Right lobe of liver (tissue), 6 donors: ENCODE data around the gene CLOCK. TPM values are rescaled to one million over a fixed set of nuclear protein-coding genes. Genes with fewer than 3 reads are reported as not detected.
"Not testable (repeated sequence)": the region's sequence is repeated elsewhere in the genome, so short reads cannot be mapped to it uniquely, and the experiment has no call there.

Source experiments
- ATAC-seq, 4 donors: fragments of 200-7000 bp; cut with Tn5 transposase; one replicate each; pipeline ENCODE4 v1.9.1; 2020; ENCODE audit warnings: mild to moderate bottlenecking in 4 of 4, moderate library complexity in 4 of 4
- DNase-seq, 3 donors: peaks; one replicate each; pipeline ENCODE4 v3.0.0-alpha.2; 2020
- H3K27ac ChIP-seq, 3 donors: fragments of 200-600 bp; one replicate each; pipeline ENCODE4 v1.8.0; 2022
- H3K27me3 ChIP-seq, 2 donors: fragments of 200-600 bp; one replicate each; pipeline ENCODE4 v1.8.0; 2022
- H3K36me3 ChIP-seq, 4 donors: fragments of 200-600 bp; sonication (generic) in 1 of 4; one replicate each; pipeline versions ENCODE4 v1.5.1 to v1.8.0; 2017 to 2022; ENCODE audit warnings: control low read depth in 1 of 4
- H3K4me1 ChIP-seq, 4 donors: fragments of 200-600 bp; sonication (generic) in 1 of 4; one replicate each; pipeline versions ENCODE4 v1.5.1 to v1.8.0; 2017 to 2022; ENCODE audit warnings: control low read depth in 1 of 4
- H3K4me3 ChIP-seq, 3 donors: fragments of 200-600 bp; one replicate each; pipeline ENCODE4 v1.8.0; 2022
- H3K9me3 ChIP-seq, 4 donors: fragments of 200-600 bp; sonication (generic) in 1 of 4; one replicate each; pipeline versions ENCODE4 v1.5.1 to v1.8.0; 2017 to 2022; ENCODE audit warnings: control low read depth in 1 of 4
- POLR2A ChIP-seq: fragments of 450-650 bp; IDR thresholded peaks from one replicate; pipeline ENCODE4 v1.6.1; 2017; ENCODE audit warnings: antibody characterized with exemption, mild to moderate bottlenecking
- WGBS: methylation state at CpG from one replicate; pipeline ENCODE4 v1.1.6; 2018; ENCODE audit warnings: low coverage, low lambda C conversion rate; ENCODE audit not compliant: insufficient coverage; ENCODE audit errors: missing lambda C conversion rate; 5-methylcytosine and 5-hydroxymethylcytosine counted together
- intact Hi-C, 2 donors: fragments of 100-400 bp; cut with DNase I; formaldehyde crosslinking; loops; one replicate each; pipeline versions ENCODE4 v1.11.2 to v1.14.1; 2022
- total RNA-seq, 6 experiments: library from RNA; depleted of rRNA in 2 of 6; stranded (reverse); fragments of >200 nt in 2 of 6; fragmentation: NEBNext Ultra II Directional in 3 of 6; extraction: Animal tissue kit (Norgen Biotek cat#: 25700) in 3 of 6; gene quantifications; one replicate each; pipeline versions ENCODE4 v1.1.0 to v1.2.4, GENCODE V29; 2016 to 2023
- TF ChIP-seq, protein P1 (sequence below), 4 donors: fragments of 200-600 bp in 3 of 4; fragments of 450-650 bp in 1 of 4; IDR thresholded peaks; one replicate each; pipeline versions ENCODE4 v1.5.1 to v1.8.0; 2016 to 2022; ENCODE audit warnings: antibody characterized with exemption in 4 of 4, mild to moderate bottlenecking in 2 of 4
- donor health status: DM: no; HTN: yes; CAD: no.
- donor health status: DM: no; HTN: no; CAD: no.
- donor health status: DM: no; HTN: no; CAD: no.
- donor health status: DM: no; HTN: yes; CAD: no.
- donor health status: DM: no; HTN: yes; CAD: no.

Gene CLOCK
- total RNA-seq, 6 experiments from 2014 or later = 11.1 to 17.3 (median 12.9) TPM

DNA sequence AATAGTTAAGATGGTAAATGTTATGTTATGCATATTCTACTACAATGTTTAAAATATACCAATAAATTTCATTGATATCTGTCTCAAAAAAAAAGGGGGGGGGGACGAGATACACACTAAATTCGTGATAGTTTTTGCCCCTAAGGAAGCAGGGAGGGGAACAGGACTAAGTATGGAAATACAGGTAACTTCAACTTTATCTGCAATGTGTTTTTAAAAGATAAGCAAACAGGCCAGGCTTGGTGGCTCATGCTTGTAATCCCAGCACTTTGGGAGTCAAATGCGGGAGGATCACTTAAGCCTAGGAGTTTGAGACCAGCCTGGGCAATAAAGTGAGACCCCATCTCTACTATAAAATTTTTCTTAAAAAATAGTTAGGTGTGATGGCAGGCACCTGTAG, 13.4 kb upstream of the CLOCK start:
- WGBS = 37% methylated on average over 3 of the region's 3 CpGs
- H3K4me1 ChIP-seq = no peaks in the 10 kb centered on the region
- H3K4me3 ChIP-seq = no peak overlapping the region
- intact Hi-C loops = no loop called here
- no peak for TF ChIP-seq POLR2A
- TF ChIP-seq, protein P1, sequence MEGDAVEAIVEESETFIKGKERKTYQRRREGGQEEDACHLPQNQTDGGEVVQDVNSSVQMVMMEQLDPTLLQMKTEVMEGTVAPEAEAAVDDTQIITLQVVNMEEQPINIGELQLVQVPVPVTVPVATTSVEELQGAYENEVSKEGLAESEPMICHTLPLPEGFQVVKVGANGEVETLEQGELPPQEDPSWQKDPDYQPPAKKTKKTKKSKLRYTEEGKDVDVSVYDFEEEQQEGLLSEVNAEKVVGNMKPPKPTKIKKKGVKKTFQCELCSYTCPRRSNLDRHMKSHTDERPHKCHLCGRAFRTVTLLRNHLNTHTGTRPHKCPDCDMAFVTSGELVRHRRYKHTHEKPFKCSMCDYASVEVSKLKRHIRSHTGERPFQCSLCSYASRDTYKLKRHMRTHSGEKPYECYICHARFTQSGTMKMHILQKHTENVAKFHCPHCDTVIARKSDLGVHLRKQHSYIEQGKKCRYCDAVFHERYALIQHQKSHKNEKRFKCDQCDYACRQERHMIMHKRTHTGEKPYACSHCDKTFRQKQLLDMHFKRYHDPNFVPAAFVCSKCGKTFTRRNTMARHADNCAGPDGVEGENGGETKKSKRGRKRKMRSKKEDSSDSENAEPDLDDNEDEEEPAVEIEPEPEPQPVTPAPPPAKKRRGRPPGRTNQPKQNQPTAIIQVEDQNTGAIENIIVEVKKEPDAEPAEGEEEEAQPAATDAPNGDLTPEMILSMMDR (IDR thresholded peaks at IDR 0.05) = no peak
- H3K27me3 ChIP-seq = no peaks in the 10 kb centered on the region
- no peak overlapping the region for H3K27ac ChIP-seq
- no peaks in the 10 kb centered on the region for H3K36me3 ChIP-seq
- H3K9me3 ChIP-seq = no peaks in the 10 kb centered on the region
- DNase-seq (no peak), ATAC-seq (no peak)

DNA sequence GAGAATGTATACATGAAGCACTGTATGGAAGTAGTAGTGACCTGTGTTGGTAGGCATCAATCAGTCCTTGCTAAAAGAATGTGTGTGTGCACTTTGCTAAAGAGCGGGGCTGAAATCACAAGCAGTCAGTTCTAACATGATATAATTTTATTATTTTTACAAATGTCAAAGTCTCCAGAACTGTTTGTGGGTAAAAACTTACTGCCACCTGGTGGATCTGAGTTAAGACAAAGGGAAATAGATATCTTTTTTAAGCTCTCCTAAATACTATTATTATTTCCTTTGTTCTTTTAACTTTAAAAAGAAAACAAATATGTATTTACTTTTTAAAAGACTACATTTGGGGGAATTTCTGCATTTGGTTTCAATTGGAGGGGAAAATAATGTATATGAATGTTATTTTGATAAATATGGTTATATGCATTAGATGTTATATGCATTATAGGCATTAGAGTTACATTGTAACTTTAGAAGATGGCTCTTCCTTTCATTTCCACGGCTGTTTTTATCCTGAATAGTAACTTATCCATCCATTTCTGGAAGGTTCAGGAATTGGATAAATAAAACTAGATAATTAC, 7.8 kb upstream of the CLOCK start:
- ATAC-seq = peak in 3 of 4 donors; percentile 32 to 63 (median 59)
- H3K27ac ChIP-seq = no peak overlapping the region
- no peaks in the 10 kb centered on the region for H3K9me3 ChIP-seq
- 30% methylated on average over 2 of the region's 2 CpGs for WGBS
- no peak for DNase-seq
- intact Hi-C loops = no loop called here
- H3K4me3 ChIP-seq = no peak overlapping the region
- no peaks in the 10 kb centered on the region for H3K36me3 ChIP-seq
- H3K27me3 ChIP-seq = no peaks in the 10 kb centered on the region
- no peaks in the 10 kb centered on the region for H3K4me1 ChIP-seq
- TF ChIP-seq, protein P1 (IDR thresholded peaks at IDR 0.05) = peak; percentile 41 to 52 (median 46)
- no peak for TF ChIP-seq POLR2A

DNA sequence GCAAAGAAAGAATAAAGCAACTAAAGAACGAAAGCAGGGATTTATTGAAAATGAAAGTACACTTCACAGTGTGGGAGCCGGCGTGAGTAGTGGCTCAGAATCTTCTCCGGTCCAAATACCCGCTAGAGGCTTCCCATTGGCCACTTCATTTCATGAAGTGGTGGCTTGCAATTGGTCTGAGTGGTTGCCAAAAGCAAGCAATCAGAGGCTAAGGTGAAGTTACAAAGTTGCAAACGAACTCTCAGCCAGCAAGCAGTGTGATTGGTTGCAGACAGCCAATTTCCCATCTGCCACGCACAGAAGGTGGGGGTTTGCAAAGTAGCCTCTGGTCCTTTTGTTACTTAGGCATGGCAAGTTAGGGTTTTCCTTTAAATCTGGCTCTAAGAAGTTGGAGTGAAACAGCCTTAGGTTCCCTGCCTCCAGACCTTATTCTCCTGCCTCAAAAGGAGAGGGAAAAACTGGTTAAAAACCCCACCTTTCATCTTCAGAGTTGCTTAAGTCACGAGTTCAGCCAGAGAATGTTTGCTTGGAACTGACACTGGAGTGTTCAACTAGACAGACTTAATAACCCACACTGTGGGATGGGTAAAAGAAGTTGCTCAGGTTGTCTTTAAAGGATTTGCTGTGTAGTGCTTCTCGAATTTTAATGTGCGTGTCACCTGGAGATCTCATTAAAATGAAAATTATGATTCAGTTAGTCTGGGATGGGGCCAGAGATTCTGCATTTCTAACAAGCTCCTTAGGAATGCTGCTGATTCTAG, 6.9 kb upstream of the CLOCK start:
- DNase-seq (peak in 1 of 3 donors; percentile 48), ATAC-seq (peak; percentile 35 to 90 (median 79))
- H3K4me3 ChIP-seq = no peak overlapping the region
- TF ChIP-seq, protein P1 (IDR thresholded peaks at IDR 0.05) = no peak
- TF ChIP-seq POLR2A = no peak
- H3K4me1 ChIP-seq = no peaks in the 10 kb centered on the region
- intact Hi-C loops = no loop called here
- H3K9me3 ChIP-seq = no peaks in the 10 kb centered on the region
- no peaks in the 10 kb centered on the region for H3K36me3 ChIP-seq
- whole genome bisulfite sequencing = 51% methylated on average over 10 of the region's 10 CpGs
- H3K27me3 ChIP-seq = no peaks in the 10 kb centered on the region
- no peak overlapping the region for H3K27ac ChIP-seq

DNA sequence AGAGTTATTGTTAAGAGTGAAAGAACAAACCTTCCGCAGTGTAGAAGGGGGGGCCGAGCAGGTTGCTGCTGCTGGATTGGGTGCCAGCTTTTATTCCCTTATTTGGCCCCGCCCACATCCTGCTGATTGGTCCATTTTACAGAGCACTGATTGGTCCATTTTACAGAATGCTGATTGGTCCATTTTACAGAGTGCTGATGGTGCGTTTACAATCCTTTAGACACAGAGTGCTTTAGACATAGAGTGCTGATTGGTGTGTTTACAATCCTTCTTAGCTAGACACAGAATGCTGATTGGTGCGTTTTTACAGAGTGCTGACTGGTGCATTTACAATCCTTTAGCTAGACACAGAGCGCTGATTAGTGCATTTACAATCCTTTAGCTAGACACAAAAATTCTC, 5.3 kb upstream of the CLOCK start:
- H3K9me3 ChIP-seq, H3K4me1 ChIP-seq, H3K27me3 ChIP-seq, H3K36me3 ChIP-seq, intact Hi-C loops, ATAC-seq, H3K27ac ChIP-seq, DNase-seq, H3K4me3 ChIP-seq: not testable (repeated sequence)
- 70% methylated on average over 4 of the region's 6 CpGs for WGBS

DNA sequence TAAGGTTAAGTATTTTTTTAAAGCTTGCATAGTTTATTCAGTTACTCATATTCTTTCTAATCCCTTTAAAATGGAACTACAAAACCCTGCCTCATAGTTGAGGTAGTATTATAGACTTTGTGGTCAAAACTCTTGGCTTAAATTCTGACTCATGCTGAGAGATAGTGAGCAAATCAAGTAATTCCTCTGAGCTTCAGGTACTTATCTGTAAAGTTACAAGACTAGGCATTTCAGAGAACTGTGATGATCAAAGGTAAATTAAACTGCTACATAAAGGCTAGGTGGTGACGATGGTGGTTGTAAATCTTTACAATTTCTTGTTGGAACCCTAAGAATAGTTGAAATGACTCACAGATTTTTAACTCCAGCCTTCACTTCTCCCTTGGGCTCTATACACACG, 3.2 kb upstream of the CLOCK start:
- intact Hi-C loops = no loop called here
- DNase-seq = no peak
- Histone ChIP-seq H3K4me1 (peaks cover 0 to 7% (median 3%) of the 10 kb centered on the region in 4 donors), H3K4me3 (no peak overlapping the region), H3K27ac (no peak overlapping the region), H3K36me3 (no peaks in the 10 kb centered on the region), H3K27me3 (no peaks in the 10 kb centered on the region), H3K9me3 (no peaks in the 10 kb centered on the region)
- 64% methylated on average over 2 of the region's 2 CpGs for WGBS
- no peak for TF ChIP-seq POLR2A
- TF ChIP-seq, protein P1 (IDR thresholded peaks at IDR 0.05) = no peak
- ATAC-seq = no peak
